Trophoblast cell (in vitro differentiated cells and primary cell): ENCODE data around the gene GARS1.

ENCODE experiments used
- DNase-seq, 2 donors: peaks; one replicate each; pipeline ENCODE4 v3.0.0-alpha.2; 2016
- H2AFZ ChIP-seq: 2 replicates; pipeline ENCODE4 v1.6.1; 2013; ENCODE audit warnings: low read length, moderate library complexity, mild to moderate bottlenecking; ENCODE audit not compliant: insufficient read depth, poor library complexity
- H2AK5ac ChIP-seq: 2 replicates; pipeline ENCODE4 v1.6.1; 2013; ENCODE audit warnings: mild to moderate bottlenecking, low read length
- H2BK120ac ChIP-seq: 2 replicates; pipeline ENCODE4 v1.6.1; 2013; ENCODE audit warnings: low read length, mild to moderate bottlenecking, moderate library complexity; ENCODE audit not compliant: insufficient read depth, poor library complexity
- H2BK12ac ChIP-seq: 2 replicates; pipeline ENCODE4 v1.6.1; 2013; ENCODE audit warnings: mild to moderate bottlenecking, low read length, moderate library complexity
- H2BK5ac ChIP-seq: 2 replicates; pipeline ENCODE4 v1.6.1; 2013; ENCODE audit warnings: low read length, low read depth, moderate library complexity, mild to moderate bottlenecking; ENCODE audit not compliant: poor library complexity
- H3K14ac ChIP-seq: 2 replicates; pipeline ENCODE4 v1.6.1; 2013; ENCODE audit warnings: mild to moderate bottlenecking, low read length
- H3K18ac ChIP-seq: 2 replicates; pipeline ENCODE4 v1.6.1; 2013; ENCODE audit warnings: mild to moderate bottlenecking, low read length
- H3K23ac ChIP-seq: 2 replicates; pipeline ENCODE4 v1.6.1; 2013; ENCODE audit warnings: low read length
- H3K27ac ChIP-seq: 2 replicates; pipeline ENCODE4 v1.5.1; 2013; ENCODE audit warnings: low read depth, mild to moderate bottlenecking, inconsistent platforms, low read length, moderate library complexity
- H3K27me3 ChIP-seq: 2 replicates; pipeline ENCODE4 v1.6.1; 2013; ENCODE audit warnings: inconsistent platforms, mild to moderate bottlenecking, low read length, moderate library complexity; ENCODE audit not compliant: insufficient read depth
- H3K36me3 ChIP-seq, 2 experiments: 1 replicate in 1 of 2; 2 replicates in 1 of 2; pipeline ENCODE4 v1.6.1; 2013; ENCODE audit warnings: low read length in 2 of 2, mild to moderate bottlenecking in 2 of 2, moderate library complexity in 1 of 2; ENCODE audit not compliant: insufficient read depth in 2 of 2, control insufficient read depth in 1 of 2
- H3K4ac ChIP-seq: 2 replicates; pipeline ENCODE4 v1.6.1; 2013; ENCODE audit warnings: low read depth, mild to moderate bottlenecking, low read length, moderate library complexity
- H3K4me1 ChIP-seq, 2 experiments: 1 replicate in 1 of 2; 2 replicates in 1 of 2; pipeline ENCODE4 v1.6.1; 2013; ENCODE audit warnings: low read length in 2 of 2, mild to moderate bottlenecking in 2 of 2, moderate library complexity in 1 of 2; ENCODE audit not compliant: insufficient read depth in 2 of 2, control insufficient read depth in 1 of 2
- H3K4me2 ChIP-seq: 2 replicates; pipeline ENCODE4 v1.6.1; 2013; ENCODE audit warnings: inconsistent platforms, mild to moderate bottlenecking, low read length, moderate library complexity
- H3K4me3 ChIP-seq: 2 replicates; pipeline ENCODE4 v1.5.1; 2013; ENCODE audit warnings: mild to moderate bottlenecking, low read depth, low read length, inconsistent platforms
- H3K79me1 ChIP-seq: one replicate; pipeline ENCODE4 v1.6.1; 2013; ENCODE audit warnings: low read length
- H3K79me2 ChIP-seq: 2 replicates; pipeline ENCODE4 v1.6.1; 2013; ENCODE audit warnings: low read length, mild to moderate bottlenecking; ENCODE audit not compliant: control insufficient read depth, insufficient read depth, poor library complexity
- H3K9ac ChIP-seq: 2 replicates; pipeline ENCODE4 v1.6.1; 2013; ENCODE audit warnings: mild to moderate bottlenecking, low read length
- H3K9me3 ChIP-seq: 2 replicates; pipeline ENCODE4 v1.6.1; 2013; ENCODE audit warnings: low read depth, mild to moderate bottlenecking, control low read depth, inconsistent platforms, low read length; ENCODE audit not compliant: insufficient read depth
- H4K12ac ChIP-seq: 2 replicates; pipeline ENCODE4 v1.6.1; 2013; ENCODE audit warnings: low read depth, mild to moderate bottlenecking, low read length, moderate library complexity
- H4K8ac ChIP-seq: 2 replicates; pipeline ENCODE4 v1.6.1; 2013; ENCODE audit warnings: low read depth, mild to moderate bottlenecking, low read length, moderate library complexity
- H4K91ac ChIP-seq: one replicate; pipeline ENCODE4 v1.6.1; 2013; ENCODE audit warnings: low read depth, mild to moderate bottlenecking, low read length, moderate library complexity
- whole genome bisulfite sequencing: extraction: QIAGEN DNeasy Blood & Tissue Kit; methylation state at CpG from one replicate; pipeline ENCODE4 v1.1.7; 2013; ENCODE audit warnings: missing lambda C conversion rate; ENCODE audit not compliant: insufficient read length, insufficient coverage; ENCODE audit errors: extremely low coverage; 5-methylcytosine and 5-hydroxymethylcytosine counted together

Gene GARS1

DNA sequence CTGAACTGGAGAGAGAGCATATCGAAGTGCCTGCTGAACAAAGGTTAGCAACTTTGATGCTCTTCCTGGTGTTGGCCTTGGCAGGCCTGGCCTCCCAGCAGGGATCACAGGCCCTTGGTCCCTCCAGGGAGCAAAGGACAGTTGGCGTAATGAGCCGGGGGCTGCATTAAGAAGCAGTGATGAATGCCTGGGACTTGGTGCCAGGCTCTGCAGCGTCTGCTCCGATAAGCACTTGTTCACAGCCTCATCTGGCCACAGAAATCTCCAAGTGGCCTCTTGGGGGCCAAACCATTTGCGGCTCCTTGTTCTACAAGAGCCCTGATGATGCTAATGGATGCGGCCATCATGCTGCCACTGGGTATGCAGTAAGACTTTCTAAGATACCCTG lies 55.7 kb downstream of the GARS1 start:
- Histone ChIP-seq H2BK5ac (no peak overlapping the region), H3K4ac (no peak overlapping the region), H3K4me1 (peaks cover 0 to 4% of the 10 kb centered on the region in 2 experiments), H2AK5ac (no peak overlapping the region), H3K79me2 (no peaks in the 10 kb centered on the region), H3K9me3 (no peaks in the 10 kb centered on the region), H3K18ac (no peak overlapping the region), H2BK12ac (no peak overlapping the region), H3K4me3 (no peak overlapping the region), H4K12ac (no peak overlapping the region), H3K23ac (no peak overlapping the region), H3K27ac (no peak overlapping the region), H3K27me3 (no peaks in the 10 kb centered on the region), H4K91ac (no peak overlapping the region), H2BK120ac (no peak overlapping the region), H3K14ac (no peak overlapping the region), H3K36me3 (peaks cover 0 to 7% of the 10 kb centered on the region in 2 experiments), H3K4me2 (no peak overlapping the region), H2AFZ (no peak overlapping the region), H3K79me1 (no peaks in the 10 kb centered on the region), H3K9ac (no peak overlapping the region), H4K8ac (no peak overlapping the region)
- WGBS: no CpG with 5 or more reads among the region's 7 CpGs
- no peak for DNase-seq

GRCh38 chr7:30652132-30652531 lies 57.5 kb downstream of the GARS1 start:
- no peak overlapping the region for H3K23ac ChIP-seq
- H3K79me2 ChIP-seq: no peaks in the 10 kb centered on the region
- H2AFZ ChIP-seq: no peak overlapping the region
- H2AK5ac ChIP-seq: no peak overlapping the region
- no peak overlapping the region for H2BK5ac ChIP-seq
- H3K14ac ChIP-seq: no peak overlapping the region
- H3K4me3 ChIP-seq: no peak overlapping the region
- no peaks in the 10 kb centered on the region for H3K27me3 ChIP-seq
- no peak overlapping the region for H3K4me2 ChIP-seq
- no peak overlapping the region for H3K18ac ChIP-seq
- no peak overlapping the region for H3K9ac ChIP-seq
- H3K27ac ChIP-seq: no peak overlapping the region
- no CpG with 5 or more reads among the region's 7 CpGs for WGBS
- DNase-seq: no peak
- H4K12ac ChIP-seq: no peak overlapping the region
- no peak overlapping the region for H2BK12ac ChIP-seq
- H3K4me1 ChIP-seq: peaks cover 0 to 4% of the 10 kb centered on the region in 2 experiments
- no peaks in the 10 kb centered on the region for H3K79me1 ChIP-seq
- H4K91ac ChIP-seq: no peak overlapping the region
- peaks cover 0 to 3% of the 10 kb centered on the region in 2 experiments for H3K36me3 ChIP-seq
- H3K4ac ChIP-seq: no peak overlapping the region
- no peak overlapping the region for H4K8ac ChIP-seq
- no peaks in the 10 kb centered on the region for H3K9me3 ChIP-seq
- no peak overlapping the region for H2BK120ac ChIP-seq

- Histone ChIP-seq H4K8ac (no peak overlapping the region), H2BK12ac (no peak overlapping the region), H4K12ac (no peak overlapping the region), H4K91ac (no peak overlapping the region), H2BK120ac (no peak overlapping the region), H3K4me1 (peaks cover 0 to 4% of the 10 kb centered on the region in 2 experiments), H3K9me3 (no peaks in the 10 kb centered on the region), H3K27me3 (no peaks in the 10 kb centered on the region), H2AFZ (no peak overlapping the region), H3K4me2 (no peak overlapping the region), H3K4ac (no peak overlapping the region), H3K4me3 (no peak overlapping the region), H3K36me3 (peaks cover 0 to 3% of the 10 kb centered on the region in 2 experiments), H2BK5ac (no peak overlapping the region), H3K79me2 (no peaks in the 10 kb centered on the region), H3K9ac (no peak overlapping the region), H3K18ac (no peak overlapping the region), H3K79me1 (no peaks in the 10 kb centered on the region), H3K14ac (no peak overlapping the region), H3K27ac (no peak overlapping the region), H2AK5ac (no peak overlapping the region), H3K23ac (no peak overlapping the region)
- DNase-seq: no peak
- WGBS: no CpG with 5 or more reads among the region's 19 CpGs
Observed at GRCh38 chr7:30652698-30653641, 58.3 kb downstream of the GARS1 start.

GRCh38 chr7:30654296-30655090 lies 59.8 kb downstream of the GARS1 start:
- Histone ChIP-seq H3K27me3 (no peaks in the 10 kb centered on the region), H2BK12ac (no peak overlapping the region), H4K12ac (no peak overlapping the region), H3K79me2 (no peaks in the 10 kb centered on the region), H3K4ac (no peak overlapping the region), H2BK5ac (no peak overlapping the region), H3K9me3 (no peaks in the 10 kb centered on the region), H3K4me1 (peaks cover 0 to 4% of the 10 kb centered on the region in 2 experiments), H3K4me3 (no peak overlapping the region), H3K36me3 (peaks cover 0 to 3% of the 10 kb centered on the region in 2 experiments), H4K8ac (no peak overlapping the region), H3K18ac (no peak overlapping the region), H4K91ac (no peak overlapping the region), H3K4me2 (no peak overlapping the region), H3K79me1 (no peaks in the 10 kb centered on the region), H2BK120ac (no peak overlapping the region), H2AFZ (no peak overlapping the region), H3K23ac (no peak overlapping the region), H3K14ac (no peak overlapping the region), H3K9ac (no peak overlapping the region), H2AK5ac (no peak overlapping the region), H3K27ac (no peak overlapping the region)
- WGBS: no CpG with 5 or more reads among the region's 15 CpGs
- no peak for DNase-seq
